H1 (cell line): Measurements from ENCODE around the gene TBC1D9. TPM values are rescaled to one million over a fixed set of nuclear protein-coding genes. Genes with fewer than 3 reads are reported as not detected.

Experiments
- CTCF ChIA-PET: fragments of 300-600 bp; sonication (Branson Sonifier 250); formaldehyde crosslinking; loops from one replicate; lab custom pipeline; 2021; ENCODE audit not compliant: partially characterized antibody; lab: Charles Lee
- POLR2A ChIA-PET: fragments of 300-600 bp; sonication (Branson Sonifier 250); formaldehyde crosslinking; loops from one replicate; lab custom pipeline; 2021; ENCODE audit warnings: inconsistent platforms; ENCODE audit not compliant: partially characterized antibody; lab: Charles Lee
- DNase-seq, 2 experiments: peaks; one replicate each; pipeline versions ENCODE4 v3.0.0 to v3.0.0-alpha.2; 2010 to 2022; ENCODE audit warnings: low spot score in 2 of 2, low read depth in 1 of 2, mixed read lengths in 1 of 2
- FAIRE-seq: peaks from 2 replicates; lab custom pipeline; 2011; peaks lifted over from hg19 to GRCh38; lab: Jason Lieb, UNC
- H2AFZ ChIP-seq: 2 replicates; pipeline ENCODE4 v1.8.1; 2012; ENCODE audit warnings: low read length, inconsistent platforms
- H2AK5ac ChIP-seq: 2 replicates; pipeline ENCODE4 v1.6.1; 2013; ENCODE audit warnings: low read depth, low read length
- H2BK120ac ChIP-seq: replicated peaks from 2 replicates; pipeline ENCODE3; 2013; ENCODE audit warnings: low read depth, low read length, inconsistent platforms
- H2BK12ac ChIP-seq: 2 replicates; pipeline ENCODE4 v1.6.1; 2013; ENCODE audit warnings: low read depth, low read length
- H2BK15ac ChIP-seq: 2 replicates; pipeline ENCODE4 v1.6.1; 2013; ENCODE audit warnings: low read length
- H2BK20ac ChIP-seq: 2 replicates; pipeline ENCODE4 v1.6.1; 2013; ENCODE audit warnings: low read length
- H2BK5ac ChIP-seq: 2 replicates; pipeline ENCODE4 v1.6.1; 2013; ENCODE audit warnings: low read depth, low read length
- H3K14ac ChIP-seq: 2 replicates; pipeline ENCODE4 v1.6.1; 2013; ENCODE audit warnings: inconsistent platforms; ENCODE audit not compliant: insufficient read length
- H3K18ac ChIP-seq: 2 replicates; pipeline ENCODE4 v1.6.1; 2013; ENCODE audit warnings: low read length; ENCODE audit errors: extremely low read depth
- H3K23ac ChIP-seq: 2 replicates; pipeline ENCODE4 v1.6.1; 2013; ENCODE audit warnings: inconsistent platforms; ENCODE audit not compliant: insufficient read length
- H3K23me2 ChIP-seq: 2 replicates; pipeline ENCODE4 v1.6.1; 2013; ENCODE audit warnings: low read depth, low read length
- H3K27ac ChIP-seq: 2 replicates; pipeline ENCODE4 v1.6.1; 2011; ENCODE audit warnings: low read depth, low read length, inconsistent platforms
- H3K27me3 ChIP-seq, 4 experiments: replicated peaks in 1 of 4; 1 replicate in 1 of 4; 2 replicates in 3 of 4; pipeline versions ENCODE4 v1.6.1 to v1.8.1; 2011 to 2013; ENCODE audit warnings: low read length in 3 of 4, mild to moderate bottlenecking in 3 of 4, inconsistent platforms in 2 of 4, mixed read lengths in 2 of 4, moderate library complexity in 1 of 4; ENCODE audit not compliant: control insufficient read depth in 3 of 4, insufficient read depth in 3 of 4; ENCODE audit errors: extremely low read depth in 1 of 4
- H3K36me3 ChIP-seq, 4 experiments: 2 replicates each; pipeline versions ENCODE4 v1.6.1 to v1.8.1; 2011 to 2013; ENCODE audit warnings: mild to moderate bottlenecking in 4 of 4, low read length in 3 of 4, moderate library complexity in 2 of 4, control low read depth in 1 of 4, inconsistent platforms in 1 of 4; ENCODE audit not compliant: insufficient read depth in 4 of 4, control insufficient read depth in 2 of 4
- H3K4ac ChIP-seq: replicated peaks from 2 replicates; pipeline ENCODE3; 2013; ENCODE audit warnings: low read length, low read depth, mixed read lengths, inconsistent platforms; ENCODE audit not compliant: insufficient read length
- H3K4me1 ChIP-seq, 4 experiments: replicated peaks in 1 of 4; 1 replicate in 1 of 4; 2 replicates in 3 of 4; pipeline versions ENCODE4 v1.6.1 to v1.8.1; 2011 to 2013; ENCODE audit warnings: low read length in 3 of 4, inconsistent platforms in 2 of 4, mixed read lengths in 1 of 4; ENCODE audit not compliant: insufficient read depth in 4 of 4, control insufficient read depth in 3 of 4
- H3K4me2 ChIP-seq, 2 experiments: 2 replicates each; pipeline versions ENCODE4 v1.6.1 to v1.8.1; 2011 to 2013; ENCODE audit warnings: low read depth in 2 of 2, low read length in 2 of 2, control low read depth in 1 of 2, inconsistent platforms in 1 of 2, mild to moderate bottlenecking in 1 of 2; ENCODE audit not compliant: insufficient read depth in 1 of 2
- H3K4me3 ChIP-seq, 4 experiments: fragments of 200-600, 300-600 bp in 1 of 4; sonication (generic), shearing (Covaris generic), sonication (Bioruptor Twin) in 1 of 4; 2 replicates each; pipeline versions ENCODE4 v1.5.1 to v1.8.1; 2011 to 2016; ENCODE audit warnings: low read length in 4 of 4, low read depth in 3 of 4, control low read depth in 2 of 4, inconsistent platforms in 2 of 4, mild to moderate bottlenecking in 2 of 4, mixed read lengths in 1 of 4, moderate library complexity in 1 of 4; ENCODE audit not compliant: insufficient read depth in 2 of 4; ENCODE audit errors: extremely low read depth in 1 of 4
- H3K56ac ChIP-seq: replicated peaks from 2 replicates; pipeline ENCODE3; 2013; ENCODE audit warnings: low read depth, mild to moderate bottlenecking, mixed read lengths, low read length, inconsistent platforms; ENCODE audit not compliant: insufficient read length
- H3K79me1 ChIP-seq: 2 replicates; pipeline ENCODE4 v1.6.1; 2013; ENCODE audit warnings: low read depth, low read length, control low read depth
- H3K79me2 ChIP-seq, 2 experiments: 2 replicates each; pipeline versions ENCODE4 v1.6.1 to v1.8.1; 2012 to 2013; ENCODE audit warnings: low read length in 2 of 2, mild to moderate bottlenecking in 2 of 2, inconsistent platforms in 1 of 2; ENCODE audit not compliant: insufficient read depth in 2 of 2, control insufficient read depth in 1 of 2
- H3K9ac ChIP-seq, 4 experiments: replicated peaks in 1 of 4; 1 replicate in 1 of 4; 2 replicates in 3 of 4; pipeline versions ENCODE4 v1.6.1 to v1.8.1; 2011 to 2013; ENCODE audit warnings: low read depth in 3 of 4, low read length in 3 of 4, control low read depth in 2 of 4, mild to moderate bottlenecking in 2 of 4, moderate library complexity in 2 of 4, inconsistent platforms in 1 of 4; ENCODE audit errors: extremely low read depth in 1 of 4
- H3K9me3 ChIP-seq, 2 experiments: 2 replicates each; pipeline versions ENCODE4 v1.6.1 to v1.8.1; 2012 to 2013; ENCODE audit warnings: mild to moderate bottlenecking in 2 of 2, moderate library complexity in 2 of 2, control low read depth in 1 of 2, inconsistent platforms in 1 of 2, low read depth in 1 of 2, low read length in 1 of 2, mixed read lengths in 1 of 2; ENCODE audit not compliant: insufficient read depth in 2 of 2
- H4K20me1 ChIP-seq, 2 experiments: replicated peaks in 1 of 2; 2 replicates each; pipeline versions ENCODE3 to v1.8.1; 2011 to 2013; ENCODE audit warnings: inconsistent platforms in 2 of 2, low read length in 2 of 2, mild to moderate bottlenecking in 1 of 2; ENCODE audit not compliant: insufficient read depth in 2 of 2, control insufficient read depth in 1 of 2
- H4K5ac ChIP-seq: 2 replicates; pipeline ENCODE4 v1.6.1; 2013; ENCODE audit warnings: low read length, low read depth, mixed read lengths, inconsistent platforms; ENCODE audit not compliant: insufficient read length
- H4K8ac ChIP-seq: 2 replicates; pipeline ENCODE4 v1.8.0; 2013; ENCODE audit warnings: mild to moderate bottlenecking, moderate library complexity, low read length, inconsistent platforms; ENCODE audit not compliant: insufficient read depth; ENCODE audit errors: extremely low read depth
- H4K91ac ChIP-seq: replicated peaks from 2 replicates; pipeline ENCODE3; 2013; ENCODE audit warnings: low read length, mixed read lengths, inconsistent platforms; ENCODE audit not compliant: insufficient read length
- ASH2L ChIP-seq: fragments of 200-600, 300-600 bp; sonication (generic); IDR thresholded peaks from one replicate; pipeline ENCODE4 v1.7.1; 2017; ENCODE audit warnings: low read length
- CBX8 ChIP-seq: fragments of 300-800, 300-1000 bp; sonication (generic); IDR thresholded peaks from 2 replicates; pipeline ENCODE4 v1.7.1; 2016; ENCODE audit warnings: low read depth, low read length, borderline replicate concordance
- CREB1 ChIP-seq: IDR thresholded peaks from 2 replicates; pipeline ENCODE4 v1.6.1; 2012; ENCODE audit warnings: inconsistent platforms
- EZH2 ChIP-seq: fragments of 200-600 bp; sonication (generic); IDR thresholded peaks from 2 replicates; pipeline ENCODE4 v1.7.1; 2012; ENCODE audit warnings: low read depth, mild to moderate bottlenecking, moderate library complexity, low read length, inconsistent platforms; ENCODE audit not compliant: severe bottlenecking
- JUN ChIP-seq: IDR thresholded peaks from 2 replicates; pipeline ENCODE4 v1.6.1; 2011; ENCODE audit warnings: low read depth, mild to moderate bottlenecking, improper control_type of control experiment, low read length
- KDM1A ChIP-seq: fragments of 200-600, 300-600 bp; sonication (generic); IDR thresholded peaks from 2 replicates; pipeline ENCODE4 v1.7.1; 2016; ENCODE audit warnings: mild to moderate bottlenecking, low read length, borderline replicate concordance
- PHF8 ChIP-seq: fragments of 200-600 bp; sonication (generic); conservative IDR thresholded peaks from 2 replicates; pipeline ENCODE4 v1.7.1; 2012; ENCODE audit warnings: low read depth, mild to moderate bottlenecking, inconsistent platforms, low read length, moderate library complexity
- RFX5 ChIP-seq: IDR thresholded peaks from 2 replicates; pipeline ENCODE4 v1.6.1; 2011; ENCODE audit warnings: low read depth, low read length, improper control_type of control experiment, borderline replicate concordance
- SIX5 ChIP-seq: IDR thresholded peaks from 2 replicates; pipeline ENCODE4 v1.6.1; 2011; ENCODE audit warnings: mild to moderate bottlenecking, low read depth, low read length
- SP1 ChIP-seq: IDR thresholded peaks from 2 replicates; pipeline ENCODE4 v1.6.1; 2011; ENCODE audit warnings: low read depth, low read length
- SP2 ChIP-seq: IDR thresholded peaks from 2 replicates; pipeline ENCODE4 v1.6.1; 2012; ENCODE audit warnings: mild to moderate bottlenecking, low read length, inconsistent platforms
- SRF ChIP-seq: IDR thresholded peaks from 2 replicates; pipeline ENCODE4 v1.6.1; 2011; ENCODE audit warnings: mild to moderate bottlenecking, low read depth, low read length, moderate library complexity
- TEAD4 ChIP-seq: IDR thresholded peaks from 2 replicates; pipeline ENCODE4 v1.6.1; 2012; ENCODE audit warnings: low read depth, low read length, inconsistent platforms, mixed read lengths
- USF2 ChIP-seq: IDR thresholded peaks from 2 replicates; pipeline ENCODE4 v1.6.1; 2011; ENCODE audit warnings: low read length, improper control_type of control experiment
- WGBS, 2 experiments: shearing (Covaris generic) in 1 of 2; methylation state at CpG; one replicate each; pipeline versions ENCODE4 v1.1.6 to v1.1.7; 2013 to 2015; ENCODE audit warnings: low lambda C conversion rate in 2 of 2, mixed read lengths in 2 of 2, inconsistent platforms in 1 of 2, low coverage in 1 of 2, missing lambda C conversion rate in 1 of 2; ENCODE audit not compliant: insufficient replicate concordance in 2 of 2, insufficient coverage in 1 of 2, insufficient read length in 1 of 2; ENCODE audit errors: extremely low coverage in 1 of 2, missing lambda C conversion rate in 1 of 2; 5-methylcytosine and 5-hydroxymethylcytosine counted together
- polyA plus RNA-seq, 7 experiments: library from polyadenylated mRNA; depleted of rRNA in 3 of 7; stranded (reverse) in 5 of 7; unstranded in 2 of 7; fragments of >200 nt in 5 of 7; fragments of 200-250 nt in 2 of 7; gene quantifications; 1 replicate in 5 of 7; 2 replicates in 1 of 7; 4 replicates in 1 of 7; pipeline versions ENCODE4 v1.2.1 to v1.2.3, GENCODE V29; 2011 to 2013; ENCODE audit warnings: missing spikeins in 2 of 7, mixed read lengths in 2 of 7
- total RNA-seq: library from RNA; stranded (reverse); fragmentation: NEBNext Ultra II Directional; extraction: Animal tissue kit (Norgen Biotek cat#: 25700); gene quantifications from 2 replicates; pipeline ENCODE4 v1.2.1, GENCODE V29; 2021

Gene TBC1D9
- total and polyA plus RNA-seq, 2 of the 8 experiments (the other 6 are each of a cell fraction or from before 2014, with no cell fraction given), result 0.94 to 1.0 TPM

DNA sequence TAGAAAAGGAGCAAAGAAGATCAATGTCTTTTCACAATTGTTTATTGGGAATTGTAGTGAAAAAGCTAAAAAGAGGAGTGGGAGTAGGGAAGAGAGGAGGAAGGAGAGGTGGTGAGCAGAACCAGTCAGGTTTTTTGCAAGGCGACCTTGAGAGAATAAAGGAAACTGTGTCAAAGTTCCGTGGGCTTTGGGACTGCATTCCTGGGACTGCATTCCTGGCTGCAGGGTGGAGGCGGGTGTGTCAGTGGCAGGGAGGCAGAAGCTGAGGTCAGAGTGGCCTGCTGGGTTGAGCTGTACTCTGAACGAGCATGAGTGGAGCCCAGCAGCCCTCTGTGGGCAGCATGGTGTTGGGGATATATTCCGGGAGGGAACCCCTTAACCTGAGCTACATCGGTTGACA, 120.6 kb downstream of the TBC1D9 start:
- no peak overlapping the region for H2BK120ac ChIP-seq
- no peak for FAIRE-seq
- TF ChIP-seq CREB1 (no peak; the same call in 1 of the 2 replicates), EZH2 (no peak), TEAD4 (peak; percentile 98), PHF8 (no peak), SIX5 (no peak), RFX5 (no peak), SP2 (no peak), ASH2L (no peak), CBX8 (no peak), JUN (no peak), KDM1A (no peak), SP1 (peak; percentile 81), USF2 (no peak), SRF (no peak)
- H3K4me3 ChIP-seq, result no peak overlapping the region
- no peak overlapping the region for H4K8ac ChIP-seq
- no peak overlapping the region for H2BK5ac ChIP-seq
- peak overlapping the region; percentile 48; the same call in 1 of the 2 replicates for H3K18ac ChIP-seq
- H3K9me3 ChIP-seq, result no peaks in the 10 kb centered on the region
- no peaks in the 10 kb centered on the region for H3K79me1 ChIP-seq
- POLR2A ChIA-PET, result no interaction called here
- H3K23ac ChIP-seq, result no peak overlapping the region
- H3K27ac ChIP-seq, result no peak overlapping the region
- H3K36me3 ChIP-seq, result no peaks in the 10 kb centered on the region
- peaks cover 0 to 6% (median 2%) of the 10 kb centered on the region in 4 experiments; a peak in 4 of 7 replicates for H3K4me1 ChIP-seq
- CTCF ChIA-PET, result interaction anchor here (0.6 to 4.4 kb wide), 11 partner anchors 8 to 275 kb away, joined by 3 to 21 read pairs (median 4); no protein-coding TSS in a partner anchor
- H4K5ac ChIP-seq, result no peak overlapping the region
- no peaks in the 10 kb centered on the region for H3K23me2 ChIP-seq
- H4K20me1 ChIP-seq, result no peaks in the 10 kb centered on the region
- WGBS, 2 experiments, result 65% methylated on average over 6 of the region's 6 CpGs; no CpG with 5 or more reads in 1 of the 2 experiments
- H2BK12ac ChIP-seq, result 0 out of 2 replicates have a peak overlapping the region, but pooled peaks have one; percentile 55
- no peak overlapping the region for H3K4ac ChIP-seq
- H3K79me2 ChIP-seq, result no peaks in the 10 kb centered on the region
- DNase-seq, result no peak
- no peak overlapping the region for H3K14ac ChIP-seq
- H3K27me3 ChIP-seq, result no peaks in the 10 kb centered on the region
- H4K91ac ChIP-seq, result no peak overlapping the region
- H3K56ac ChIP-seq, result no peak overlapping the region
- H3K4me2 ChIP-seq, result no peak overlapping the region
- no peak overlapping the region for H2BK15ac ChIP-seq
- no peak overlapping the region for H2BK20ac ChIP-seq
- H3K9ac ChIP-seq, result no peak overlapping the region
- no peak overlapping the region; the same call in 1 of the 2 replicates for H2AK5ac ChIP-seq
- H2AFZ ChIP-seq, result no peak overlapping the region; the same call in 1 of the 2 replicates
